WTC11 (cell line): ENCODE measurements around the gene DCTN5. TPM values are rescaled to one million over a fixed set of nuclear protein-coding genes. Genes with fewer than 3 reads are reported as not detected.

Experiments
- ATAC-seq: fragments of 200-7000 bp; cut with Tn5 transposase; 2 replicates; pipeline ENCODE4 v1.10.0; 2021; ENCODE audit warnings: mild to moderate bottlenecking, moderate library complexity
- CTCF ChIA-PET: fragments of 300-600 bp; sonication (Branson Sonifier 250); formaldehyde crosslinking; loops from one replicate; lab custom pipeline; 2021; ENCODE audit warnings: antibody characterized with exemption; lab: Charles Lee
- POLR2A ChIA-PET: fragments of 350-600 bp; sonication (Branson Sonifier 250); formaldehyde crosslinking; loops from one replicate; lab custom pipeline; 2021; ENCODE audit warnings: antibody characterized with exemption; lab: Charles Lee
- DNase-seq: peaks from one replicate; pipeline ENCODE4 v3.0.0; 2021; ENCODE audit warnings: low spot score
- H3K27ac Mint-ChIP-seq: 2 replicates; pipeline ENCODE4 v1.8.0; 2021; ENCODE audit warnings: mixed read lengths
- H3K27me3 Mint-ChIP-seq: 2 replicates; pipeline ENCODE4 v1.8.0; 2021; ENCODE audit warnings: low read depth, mild to moderate bottlenecking, moderate library complexity, mixed read lengths
- H3K36me3 Mint-ChIP-seq: 2 replicates; pipeline ENCODE4 v1.8.0; 2021; ENCODE audit warnings: mixed read lengths
- H3K4me1 Mint-ChIP-seq: 2 replicates; pipeline ENCODE4 v1.8.0; 2022; ENCODE audit warnings: mixed read lengths
- H3K4me3 Mint-ChIP-seq: 2 replicates; pipeline ENCODE4 v1.8.0; 2021; ENCODE audit warnings: mild to moderate bottlenecking, moderate library complexity, mixed read lengths
- H3K9me3 Mint-ChIP-seq: 2 replicates; pipeline ENCODE4 v1.8.0; 2021; ENCODE audit warnings: mixed read lengths
- ELF4 ChIP-seq: sonication (generic); formaldehyde crosslinking; IDR thresholded peaks from 2 replicates; pipeline ENCODE4 v1.8.1; 2022; ENCODE audit warnings: low read depth, mild to moderate bottlenecking, moderate library complexity, missing genetic modification reagents
- GRHL2 ChIP-seq: fragments of 250-450 bp; sonication (Bioruptor Pico); IDR thresholded peaks from 2 replicates; pipeline ENCODE4 v1.8.0; 2022; ENCODE audit warnings: mild to moderate bottlenecking, moderate library complexity; ENCODE audit not compliant: insufficient replicate concordance, severe bottlenecking
- HMGA2 ChIP-seq: fragments of 250-450 bp; sonication (Bioruptor Pico); IDR thresholded peaks from 2 replicates; pipeline ENCODE4 v1.4.0; 2021; ENCODE audit warnings: mild to moderate bottlenecking, moderate library complexity
- IRF2 ChIP-seq: sonication (generic); formaldehyde crosslinking; IDR thresholded peaks from 2 replicates; pipeline ENCODE4 v1.8.0; 2022; ENCODE audit warnings: low read depth, missing genetic modification reagents, borderline replicate concordance
- JAZF1 ChIP-seq: fragments of 250-450 bp; sonication (Bioruptor Pico); IDR thresholded peaks from 2 replicates; pipeline ENCODE4 v1.9.0; 2021; ENCODE audit warnings: moderate library complexity, mild to moderate bottlenecking, inconsistent platforms
- JUN ChIP-seq: sonication (generic); formaldehyde crosslinking; IDR thresholded peaks from 2 replicates; pipeline ENCODE4 v1.8.0; 2023; ENCODE audit warnings: mild to moderate bottlenecking, missing genetic modification reagents
- MAX ChIP-seq: sonication (generic); formaldehyde crosslinking; IDR thresholded peaks from 2 replicates; pipeline ENCODE4 v1.8.0; 2022; ENCODE audit warnings: mild to moderate bottlenecking, missing genetic modification reagents
- NR1H2 ChIP-seq: sonication (generic); formaldehyde crosslinking; IDR thresholded peaks from 2 replicates; pipeline ENCODE4 v1.9.0; 2021; ENCODE audit warnings: mild to moderate bottlenecking, moderate library complexity, missing genetic modification reagents
- NR2C2 ChIP-seq: sonication (generic); formaldehyde crosslinking; IDR thresholded peaks from 2 replicates; pipeline ENCODE4 v1.8.0; 2022; ENCODE audit warnings: mild to moderate bottlenecking, missing genetic modification reagents
- OVOL2 ChIP-seq: fragments of 250-450 bp; sonication (Bioruptor Pico); IDR thresholded peaks from 2 replicates; pipeline ENCODE4 v1.9.0; 2021; ENCODE audit warnings: mild to moderate bottlenecking, borderline replicate concordance
- SMAD4 ChIP-seq: sonication (generic); formaldehyde crosslinking; IDR thresholded peaks from 2 replicates; pipeline ENCODE4 v1.8.0; 2022; ENCODE audit warnings: mild to moderate bottlenecking, missing genetic modification reagents
- TCF7 ChIP-seq: sonication (generic); formaldehyde crosslinking; IDR thresholded peaks from 2 replicates; pipeline ENCODE4 v1.8.0; 2022; ENCODE audit warnings: mild to moderate bottlenecking, low read depth, missing genetic modification reagents, moderate library complexity
- ZNF138 ChIP-seq: sonication (generic); formaldehyde crosslinking; conservative IDR thresholded peaks from 2 replicates; pipeline ENCODE4 v1.8.1; 2022; ENCODE audit warnings: mild to moderate bottlenecking, moderate library complexity, missing genetic modification reagents
- ZNF263 ChIP-seq: sonication (generic); formaldehyde crosslinking; IDR thresholded peaks from 2 replicates; pipeline ENCODE4 v1.8.1; 2022; ENCODE audit warnings: low read depth, mild to moderate bottlenecking, moderate library complexity, missing genetic modification reagents
- ZNF425 ChIP-seq: fragments of 250-450 bp; sonication (Bioruptor Pico); conservative IDR thresholded peaks from 2 replicates; pipeline ENCODE4 v1.9.0; 2021; ENCODE audit warnings: mild to moderate bottlenecking
- ZNF671 ChIP-seq: fragments of 250-450 bp; sonication (Bioruptor Pico); IDR thresholded peaks from 2 replicates; pipeline ENCODE4 v1.8.0; 2021; ENCODE audit warnings: mild to moderate bottlenecking
- total RNA-seq: library from RNA; stranded (reverse); gene quantifications from 3 replicates; pipeline ENCODE4 v1.2.3, GENCODE V29; 2021
- TF ChIP-seq, protein P1 (sequence below): sonication (generic); formaldehyde crosslinking; IDR thresholded peaks from 2 replicates; pipeline ENCODE4 v1.8.1; 2022; ENCODE audit warnings: mild to moderate bottlenecking, moderate library complexity, missing genetic modification reagents
- TF ChIP-seq, protein P2 (sequence below): sonication (generic); formaldehyde crosslinking; IDR thresholded peaks from 2 replicates; pipeline ENCODE4 v1.8.1; 2022; ENCODE audit warnings: low read depth, missing genetic modification reagents, borderline replicate concordance
- TF ChIP-seq, protein P3 (sequence below): fragments of 250-450 bp; sonication (Bioruptor Pico); IDR thresholded peaks from 2 replicates; pipeline ENCODE4 v2.1.2; 2022; ENCODE audit warnings: mild to moderate bottlenecking, moderate library complexity
- TF ChIP-seq, protein P4 (sequence below): sonication (generic); formaldehyde crosslinking; IDR thresholded peaks from 2 replicates; pipeline ENCODE4 v1.8.1; 2023; ENCODE audit warnings: mild to moderate bottlenecking, missing genetic modification reagents, borderline replicate concordance

DCTN5 gene
- total RNA-seq, 1 experiment from 2014 or later = 65.8 TPM

- no peak overlapping the region for H3K4me3 Mint-ChIP-seq
- ChIA-PET POLR2A (no interaction called here), CTCF (interaction anchor here (1.5 to 2.5 kb wide), 2 partner anchors 21 to 29 kb away, joined by 3 to 18 read pairs; no protein-coding TSS in a partner anchor)
- ATAC-seq (no peak), DNase-seq (no peak)
- peaks cover 7% of the 10 kb centered on the region for H3K36me3 Mint-ChIP-seq
- no peak overlapping the region for H3K27ac Mint-ChIP-seq
- H3K9me3 Mint-ChIP-seq = peaks cover 12% of the 10 kb centered on the region
- peaks cover 16% of the 10 kb centered on the region for H3K27me3 Mint-ChIP-seq
- peaks cover 25% of the 10 kb centered on the region for H3K4me1 Mint-ChIP-seq
- TF ChIP-seq, protein P1, sequence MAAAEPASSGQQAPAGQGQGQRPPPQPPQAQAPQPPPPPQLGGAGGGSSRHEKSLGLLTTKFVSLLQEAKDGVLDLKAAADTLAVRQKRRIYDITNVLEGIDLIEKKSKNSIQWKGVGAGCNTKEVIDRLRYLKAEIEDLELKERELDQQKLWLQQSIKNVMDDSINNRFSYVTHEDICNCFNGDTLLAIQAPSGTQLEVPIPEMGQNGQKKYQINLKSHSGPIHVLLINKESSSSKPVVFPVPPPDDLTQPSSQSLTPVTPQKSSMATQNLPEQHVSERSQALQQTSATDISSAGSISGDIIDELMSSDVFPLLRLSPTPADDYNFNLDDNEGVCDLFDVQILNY (CRISPR knock-in tag) = no peak
- TF ChIP-seq GRHL2 (CRISPR knock-in tag) = no peak
- TF ChIP-seq ZNF425 (CRISPR knock-in tag) = no peak
- TF ChIP-seq, protein P2, sequence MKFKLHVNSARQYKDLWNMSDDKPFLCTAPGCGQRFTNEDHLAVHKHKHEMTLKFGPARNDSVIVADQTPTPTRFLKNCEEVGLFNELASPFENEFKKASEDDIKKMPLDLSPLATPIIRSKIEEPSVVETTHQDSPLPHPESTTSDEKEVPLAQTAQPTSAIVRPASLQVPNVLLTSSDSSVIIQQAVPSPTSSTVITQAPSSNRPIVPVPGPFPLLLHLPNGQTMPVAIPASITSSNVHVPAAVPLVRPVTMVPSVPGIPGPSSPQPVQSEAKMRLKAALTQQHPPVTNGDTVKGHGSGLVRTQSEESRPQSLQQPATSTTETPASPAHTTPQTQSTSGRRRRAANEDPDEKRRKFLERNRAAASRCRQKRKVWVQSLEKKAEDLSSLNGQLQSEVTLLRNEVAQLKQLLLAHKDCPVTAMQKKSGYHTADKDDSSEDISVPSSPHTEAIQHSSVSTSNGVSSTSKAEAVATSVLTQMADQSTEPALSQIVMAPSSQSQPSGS (CRISPR knock-in tag) = no peak
- no peak for TF ChIP-seq OVOL2
- TF ChIP-seq NR2C2 (CRISPR knock-in tag) = no peak
- no peak for TF ChIP-seq NR1H2 (CRISPR knock-in tag)
- no peak for TF ChIP-seq HMGA2 (CRISPR knock-in tag)
- TF ChIP-seq IRF2 (CRISPR knock-in tag) = no peak
- no peak for TF ChIP-seq JUN (CRISPR knock-in tag)
- no peak for TF ChIP-seq ZNF138 (CRISPR knock-in tag)
- TF ChIP-seq ZNF263 (CRISPR knock-in tag) = no peak
- no peak for TF ChIP-seq ZNF671 (CRISPR knock-in tag)
- TF ChIP-seq SMAD4 (CRISPR knock-in tag) = no peak
- TF ChIP-seq, protein P3, sequence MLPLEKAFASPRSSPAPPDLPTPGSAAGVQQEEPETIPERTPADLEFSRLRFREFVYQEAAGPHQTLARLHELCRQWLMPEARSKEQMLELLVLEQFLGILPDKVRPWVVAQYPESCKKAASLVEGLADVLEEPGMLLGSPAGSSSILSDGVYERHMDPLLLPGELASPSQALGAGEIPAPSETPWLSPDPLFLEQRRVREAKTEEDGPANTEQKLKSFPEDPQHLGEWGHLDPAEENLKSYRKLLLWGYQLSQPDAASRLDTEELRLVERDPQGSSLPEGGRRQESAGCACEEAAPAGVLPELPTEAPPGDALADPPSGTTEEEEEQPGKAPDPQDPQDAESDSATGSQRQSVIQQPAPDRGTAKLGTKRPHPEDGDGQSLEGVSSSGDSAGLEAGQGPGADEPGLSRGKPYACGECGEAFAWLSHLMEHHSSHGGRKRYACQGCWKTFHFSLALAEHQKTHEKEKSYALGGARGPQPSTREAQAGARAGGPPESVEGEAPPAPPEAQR (CRISPR knock-in tag) = no peak
- TF ChIP-seq ELF4 (CRISPR knock-in tag) = no peak
- TF ChIP-seq TCF7 = no peak
- TF ChIP-seq, protein P4, sequence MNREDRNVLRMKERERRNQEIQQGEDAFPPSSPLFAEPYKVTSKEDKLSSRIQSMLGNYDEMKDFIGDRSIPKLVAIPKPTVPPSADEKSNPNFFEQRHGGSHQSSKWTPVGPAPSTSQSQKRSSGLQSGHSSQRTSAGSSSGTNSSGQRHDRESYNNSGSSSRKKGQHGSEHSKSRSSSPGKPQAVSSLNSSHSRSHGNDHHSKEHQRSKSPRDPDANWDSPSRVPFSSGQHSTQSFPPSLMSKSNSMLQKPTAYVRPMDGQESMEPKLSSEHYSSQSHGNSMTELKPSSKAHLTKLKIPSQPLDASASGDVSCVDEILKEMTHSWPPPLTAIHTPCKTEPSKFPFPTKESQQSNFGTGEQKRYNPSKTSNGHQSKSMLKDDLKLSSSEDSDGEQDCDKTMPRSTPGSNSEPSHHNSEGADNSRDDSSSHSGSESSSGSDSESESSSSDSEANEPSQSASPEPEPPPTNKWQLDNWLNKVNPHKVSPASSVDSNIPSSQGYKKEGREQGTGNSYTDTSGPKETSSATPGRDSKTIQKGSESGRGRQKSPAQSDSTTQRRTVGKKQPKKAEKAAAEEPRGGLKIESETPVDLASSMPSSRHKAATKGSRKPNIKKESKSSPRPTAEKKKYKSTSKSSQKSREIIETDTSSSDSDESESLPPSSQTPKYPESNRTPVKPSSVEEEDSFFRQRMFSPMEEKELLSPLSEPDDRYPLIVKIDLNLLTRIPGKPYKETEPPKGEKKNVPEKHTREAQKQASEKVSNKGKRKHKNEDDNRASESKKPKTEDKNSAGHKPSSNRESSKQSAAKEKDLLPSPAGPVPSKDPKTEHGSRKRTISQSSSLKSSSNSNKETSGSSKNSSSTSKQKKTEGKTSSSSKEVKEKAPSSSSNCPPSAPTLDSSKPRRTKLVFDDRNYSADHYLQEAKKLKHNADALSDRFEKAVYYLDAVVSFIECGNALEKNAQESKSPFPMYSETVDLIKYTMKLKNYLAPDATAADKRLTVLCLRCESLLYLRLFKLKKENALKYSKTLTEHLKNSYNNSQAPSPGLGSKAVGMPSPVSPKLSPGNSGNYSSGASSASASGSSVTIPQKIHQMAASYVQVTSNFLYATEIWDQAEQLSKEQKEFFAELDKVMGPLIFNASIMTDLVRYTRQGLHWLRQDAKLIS = no peak
- TF ChIP-seq MAX (CRISPR knock-in tag) = no peak
- TF ChIP-seq JAZF1 (CRISPR knock-in tag) = no peak
Measured at GRCh38 chr16:23699100-23699499, 57.8 kb downstream of the DCTN5 start.
